Naive B cell (primary cell): ENCODE results near the gene ZNF821. TPM values are rescaled to one million over a fixed set of nuclear protein-coding genes. Genes with fewer than 3 reads are reported as not detected.

ENCODE experiments used
- polyA plus RNA-seq, 6 donors: library from polyadenylated mRNA; unstranded; fragments of 300-500 nt; fragmentation: Illumina TruSeq; gene quantifications; one replicate each; pipeline ENCODE4 v1.2.3, GENCODE V29; 2021; ENCODE audit warnings: low read depth in 6 of 6

The ZNF821 gene
- polyA plus RNA-seq, 6 donors from 2014 or later = 19.0 to 34.4 (median 26.9) TPM

Other genes starting within 250 kb of the ZNF821 start
- 1 to 10 TPM; 1.1 to 6.6 (median 4.0) TPM for gene PHLPP2, start 159.5 kb downstream of the ZNF821 start, polyA plus RNA-seq
- gene AP1G1, start 75.3 kb downstream of the ZNF821 start, polyA plus RNA-seq = 10 to 100 TPM in 4 of 6 donors, 1 to 10 TPM in 2; 5.6 to 17.6 (median 14.8) TPM
- gene ATXN1L, start 38.2 kb downstream of the ZNF821 start, polyA plus RNA-seq = 10 to 100 TPM in 3 of 6 donors, 1 to 10 TPM in 3; 7.2 to 44.9 (median 10.2) TPM
- 100 to 1,000 TPM; 138 to 178 (median 155) TPM for gene IST1, start 11.3 kb upstream of the ZNF821 start, polyA plus RNA-seq
- gene PKD1L3, start 116.2 kb upstream of the ZNF821 start, polyA plus RNA-seq = not detected
- 10 to 100 TPM in 2 of 6 donors, 1 to 10 TPM in 4; 4.3 to 13.0 (median 9.0) TPM for gene DHODH, start 124.6 kb upstream of the ZNF821 start, polyA plus RNA-seq
- gene HP, start 170.3 kb upstream of the ZNF821 start, polyA plus RNA-seq = under 1 TPM in 2 of 6 donors, not detected in 4; 0.38 to 0.53 TPM
- gene HPR, start 179.0 kb upstream of the ZNF821 start, polyA plus RNA-seq = not detected
- gene TXNL4B, start 209.4 kb upstream of the ZNF821 start, polyA plus RNA-seq = 10 to 100 TPM; 11.1 to 19.8 (median 16.0) TPM
- gene DHX38, start 209.7 kb upstream of the ZNF821 start, polyA plus RNA-seq = 10 to 100 TPM; 15.3 to 29.6 (median 20.1) TPM